Lung (tissue), 12 donors: ENCODE results near the gene DPT. TPM values are rescaled to one million over a fixed set of nuclear protein-coding genes. Genes with fewer than 3 reads are reported as not detected.
A peak's percentile ranks its signal among the peaks of the same experiment; 100 is the strongest.

Experiments
- ATAC-seq: fragments of 200-7000 bp; cut with Tn5 transposase; one replicate; pipeline ENCODE4 v1.9.1; 2020; ENCODE audit warnings: moderate number of reproducible peaks; ENCODE audit not compliant: insufficient read depth, low FRiP score
- DNase-seq, 3 donors: peaks; one replicate each; pipeline ENCODE4 v3.0.0-alpha.2; 2013 to 2017
- H3K27ac ChIP-seq, 2 donors: one replicate each; pipeline ENCODE4 v1.5.1; 2013; ENCODE audit warnings: mild to moderate bottlenecking in 2 of 2, moderate library complexity in 2 of 2, control low read depth in 1 of 2, inconsistent platforms in 1 of 2, low read depth in 1 of 2, low read length in 1 of 2
- H3K27me3 ChIP-seq, 3 donors: one replicate each; pipeline ENCODE4 v1.5.1; 2013; ENCODE audit warnings: low read length in 2 of 3; ENCODE audit not compliant: control insufficient read depth in 3 of 3, insufficient read depth in 3 of 3
- H3K36me3 ChIP-seq, 4 donors: one replicate each; pipeline ENCODE4 v1.5.1; 2013; ENCODE audit warnings: low read length in 4 of 4, mild to moderate bottlenecking in 1 of 4, moderate library complexity in 1 of 4; ENCODE audit not compliant: control insufficient read depth in 4 of 4, insufficient read depth in 4 of 4
- H3K4me1 ChIP-seq, 5 donors: one replicate each; pipeline ENCODE4 v1.5.1; 2013; ENCODE audit warnings: low read length in 5 of 5, mild to moderate bottlenecking in 2 of 5, moderate library complexity in 1 of 5; ENCODE audit not compliant: control insufficient read depth in 5 of 5, insufficient read depth in 5 of 5
- H3K4me3 ChIP-seq: one replicate; pipeline ENCODE4 v1.5.1; 2013; ENCODE audit warnings: mild to moderate bottlenecking, control low read depth, moderate library complexity
- H3K9ac ChIP-seq, 2 donors: one replicate each; pipeline ENCODE4 v1.5.1; 2013; ENCODE audit warnings: low read length in 2 of 2, control low read depth in 1 of 2; ENCODE audit not compliant: insufficient read depth in 1 of 2
- H3K9me3 ChIP-seq, 4 donors: one replicate each; pipeline ENCODE4 v1.5.1; 2013; ENCODE audit warnings: low read length in 3 of 4, mild to moderate bottlenecking in 1 of 4, moderate library complexity in 1 of 4; ENCODE audit not compliant: control insufficient read depth in 4 of 4, insufficient read depth in 3 of 4
- CTCF ChIP-seq: IDR thresholded peaks from 2 replicates; pipeline ENCODE4 v1.5.1; 2012; ENCODE audit warnings: mild to moderate bottlenecking; ENCODE audit errors: control extremely low read depth, extremely low read depth
- WGBS, 2 donors: extraction: QIAGEN DNeasy Blood & Tissue Kit; methylation state at CpG; one replicate each; pipeline ENCODE4 v1.1.7; 2013; 5-methylcytosine and 5-hydroxymethylcytosine counted together
- polyA plus RNA-seq, 2 donors: library from polyadenylated mRNA; stranded (reverse); fragments of 200-250 nt; gene quantifications; one replicate each; pipeline ENCODE4 v1.2.1, GENCODE V29; 2013
- total RNA-seq, 2 donors: library from RNA; depleted of rRNA in 1 of 2; stranded (reverse); fragments of >200 nt in 1 of 2; gene quantifications; one replicate each; pipeline ENCODE4 v1.2.1, GENCODE V29; 2014 to 2021
- donor health status: control.
- donor health status: control.
- donor health status: Bipolar disorder and iron deficiency.
- donor health status: healthy.
- donor health status: DM: yes; HTN: yes; CAD: no.

DPT gene
- total and polyA plus RNA-seq, 4 donors: 3.9 to 9.5 (median 6.4) TPM

- no peaks in the 10 kb centered on the region for H3K9me3 ChIP-seq
- H3K27me3 ChIP-seq: no peaks in the 10 kb centered on the region
- no peak overlapping the region for H3K4me3 ChIP-seq
- no peak overlapping the region for H3K9ac ChIP-seq
- no peak for ATAC-seq
- H3K27ac ChIP-seq: no peak overlapping the region
- DNase-seq: no peak
- no peak for TF ChIP-seq CTCF
- H3K4me1 ChIP-seq: peaks cover 0 to 11% (median 6%) of the 10 kb centered on the region in 5 donors
- no peaks in the 10 kb centered on the region for H3K36me3 ChIP-seq
Observed at GRCh38 chr1:168720839-168721238, 8.2 kb downstream of the DPT start.

GRCh38 chr1:168719306-168720111, 9.5 kb downstream of the DPT start:
- no peaks in the 10 kb centered on the region for H3K27me3 ChIP-seq
- DNase-seq (no peak), ATAC-seq (no peak)
- H3K27ac ChIP-seq: peak overlapping the region in 1 of 2 donors; percentile 53
- no peaks in the 10 kb centered on the region for H3K36me3 ChIP-seq
- no peak overlapping the region for H3K9ac ChIP-seq
- TF ChIP-seq CTCF: no peak
- H3K4me1 ChIP-seq: peaks cover 0 to 11% (median 6%) of the 10 kb centered on the region in 5 donors
- no peak overlapping the region for H3K4me3 ChIP-seq
- H3K9me3 ChIP-seq: no peaks in the 10 kb centered on the region
- 89 to 91% methylated on average over 5 of the region's 5 CpGs for WGBS, 2 donors

- no peak overlapping the region for H3K9ac ChIP-seq
- WGBS, 2 donors: 81 to 84% methylated on average over 10 of the region's 10 CpGs
- no peaks in the 10 kb centered on the region for H3K9me3 ChIP-seq
- no peaks in the 10 kb centered on the region for H3K27me3 ChIP-seq
- no peaks in the 10 kb centered on the region for H3K36me3 ChIP-seq
- no peak for TF ChIP-seq CTCF
- ATAC-seq: no peak
- peaks cover 0 to 11% (median 6%) of the 10 kb centered on the region in 5 donors for H3K4me1 ChIP-seq
- peak; percentile 59 to 73 (median 67) for DNase-seq
- peak overlapping the region in 1 of 2 donors; percentile 68 for H3K27ac ChIP-seq
- H3K4me3 ChIP-seq: no peak overlapping the region
Observed at GRCh38 chr1:168717906-168718891, 10.8 kb downstream of the DPT start.
